HL-60 (cell line): ENCODE measurements around the gene C5orf58.
A peak's percentile ranks its signal among the peaks of the same experiment; 100 is the strongest.

Experiments
- DNase-seq, 2 experiments: peaks; one replicate each; pipeline ENCODE4 v3.0.0-alpha.2; 2010 to 2020; ENCODE audit warnings: low read depth in 1 of 2, low spot score in 1 of 2
- H3K27ac ChIP-seq: fragments of 250-450 bp; sonication (Bioruptor Pico); replicated peaks from 2 replicates; pipeline ENCODE4 v1.5.1; 2020; ENCODE audit warnings: mild to moderate bottlenecking, moderate library complexity
- H3K27me3 ChIP-seq: fragments of 250-450 bp; sonication (Bioruptor Pico); 2 replicates; pipeline ENCODE4 v1.5.1; 2021; ENCODE audit warnings: mild to moderate bottlenecking, moderate library complexity; ENCODE audit not compliant: insufficient read depth, poor library complexity, severe bottlenecking
- H3K4me3 ChIP-seq: replicated peaks from 2 replicates; pipeline ENCODE4 v1.5.1; 2011; ENCODE audit warnings: mild to moderate bottlenecking, control low read depth, low read length; ENCODE audit not compliant: insufficient read depth
- CTCF ChIP-seq: IDR thresholded peaks from one replicate; pipeline ENCODE4 v1.5.1; 2011; ENCODE audit warnings: low read length, control low read depth, inconsistent platforms; ENCODE audit not compliant: insufficient read depth
- GABPA ChIP-seq: IDR thresholded peaks from 2 replicates; pipeline ENCODE4 v1.6.1; 2012; ENCODE audit warnings: low read depth
- POLR2AphosphoS5 ChIP-seq: IDR thresholded peaks from 2 replicates; pipeline ENCODE4 v1.6.1; 2012; ENCODE audit warnings: low read depth
- REST ChIP-seq: IDR thresholded peaks from 2 replicates; pipeline ENCODE4 v1.6.1; 2012; ENCODE audit warnings: low read depth; ENCODE audit not compliant: insufficient replicate concordance
- SPI1 ChIP-seq: IDR thresholded peaks from 2 replicates; pipeline ENCODE4 v1.6.1; 2012; ENCODE audit warnings: low read depth, mild to moderate bottlenecking, borderline replicate concordance

Gene C5orf58

GRCh38 chr5:170294556-170294955, 61.8 kb downstream of the C5orf58 start:
- H3K4me3 ChIP-seq: peak overlapping the region; percentile 49
- no peaks in the 10 kb centered on the region for H3K27me3 ChIP-seq
- TF ChIP-seq SPI1 (no peak), CTCF (no peak), REST (no peak), POLR2AphosphoS5 (no peak), GABPA (no peak)
- peak overlapping the region; percentile 44; the same call in 1 of the 2 replicates for H3K27ac ChIP-seq
- DNase-seq: no peak
